Neural progenitor cell (in vitro differentiated cells): ENCODE results near the gene MYBPH.

Experiments
- CTCF ChIP-seq: fragments of 200-600 bp; sonication (generic); IDR thresholded peaks from 2 replicates; pipeline ENCODE4 v1.5.1; 2017; ENCODE audit warnings: antibody characterized with exemption, mild to moderate bottlenecking
- EZH2 ChIP-seq: fragments of 200-600 bp; sonication (generic); IDR thresholded peaks from 2 replicates; pipeline ENCODE4 v1.6.1; 2017; ENCODE audit warnings: antibody characterized with exemption, mild to moderate bottlenecking, moderate library complexity

GRCh38 chr1:203167913-203168200 lies 7.8 kb downstream of the MYBPH start:
- TF ChIP-seq CTCF = no peak
- TF ChIP-seq EZH2 = no peak
